Upper lobe of left lung (tissue), 6 donors: Measurements from ENCODE around the gene EYA4. TPM values are rescaled to one million over a fixed set of nuclear protein-coding genes. Genes with fewer than 3 reads are reported as not detected.

ENCODE experiments used
- ATAC-seq, 2 donors: fragments of 200-7000 bp; cut with Tn5 transposase; one replicate each; pipeline ENCODE4 v1.9.1; 2022; ENCODE audit warnings: mild to moderate bottlenecking in 2 of 2, moderate library complexity in 2 of 2; ENCODE audit not compliant: low FRiP score in 2 of 2
- DNase-seq, 2 donors: peaks; one replicate each; pipeline ENCODE4 v3.0.0-alpha.2; 2019 to 2020
- H3K27ac ChIP-seq, 4 donors: fragments of 200-600 bp; sonication (generic); one replicate each; pipeline ENCODE4 v1.5.1; 2016 to 2019
- H3K27me3 ChIP-seq, 4 donors: fragments of 200-600 bp; sonication (generic); one replicate each; pipeline ENCODE4 v1.5.1; 2017 to 2019
- H3K36me3 ChIP-seq, 4 donors: fragments of 200-600 bp; sonication (generic); one replicate each; pipeline ENCODE4 v1.5.1; 2016 to 2019
- H3K4me1 ChIP-seq, 4 donors: fragments of 200-600 bp; sonication (generic); one replicate each; pipeline ENCODE4 v1.5.1; 2018 to 2019
- H3K4me3 ChIP-seq, 4 donors: fragments of 200-600 bp; sonication (generic); one replicate each; pipeline ENCODE4 v1.5.1; 2017 to 2019; ENCODE audit warnings: mild to moderate bottlenecking in 2 of 4, moderate library complexity in 1 of 4
- H3K9me3 ChIP-seq, 4 donors: fragments of 200-600 bp; sonication (generic); one replicate each; pipeline ENCODE4 v1.5.1; 2018 to 2019
- EP300 ChIP-seq, 4 donors: sonication (generic); formaldehyde crosslinking; IDR thresholded peaks; one replicate each; pipeline ENCODE4 v1.5.1; 2017; ENCODE audit warnings: antibody characterized with exemption in 4 of 4, control low read depth in 2 of 4
- POLR2A ChIP-seq, 4 donors: fragments of 450-650 bp; IDR thresholded peaks; one replicate each; pipeline ENCODE4 v1.5.1; 2016 to 2017; ENCODE audit warnings: antibody characterized with exemption in 4 of 4, mild to moderate bottlenecking in 2 of 4
- POLR2AphosphoS5 ChIP-seq, 2 donors: sonication (generic); formaldehyde crosslinking; IDR thresholded peaks; one replicate each; pipeline ENCODE4 v1.5.1; 2017; ENCODE audit warnings: antibody characterized with exemption in 2 of 2
- WGBS, 2 donors: methylation state at CpG; one replicate each; pipeline ENCODE4 v1.1.5; 2017 to 2018; 5-methylcytosine and 5-hydroxymethylcytosine counted together
- total RNA-seq, 6 donors: library from RNA; depleted of rRNA in 4 of 6; stranded (reverse); fragments of >200 nt in 4 of 6; gene quantifications; one replicate each; pipeline versions ENCODE4 v1.1.0 to v1.2.1, GENCODE V29; 2016 to 2021
- TF ChIP-seq, protein P1 (sequence below), 6 experiments: fragments of 450-650 bp in 4 of 6; fragments of 200-600 bp in 2 of 6; sonication (generic) in 2 of 6; IDR thresholded peaks; one replicate each; pipeline ENCODE4 v1.5.1; 2016 to 2019; ENCODE audit warnings: antibody characterized with exemption in 6 of 6
- donor health status: DM: no; HTN: no; CAD: no; lungs with moderate emphysema.
- donor health status: DM: no; HTN: yes; CAD: no; lungs with severe emphysema.

EYA4 gene
- total RNA-seq, 6 donors from 2014 or later = 1.0 to 8.9 (median 4.2) TPM

DNA sequence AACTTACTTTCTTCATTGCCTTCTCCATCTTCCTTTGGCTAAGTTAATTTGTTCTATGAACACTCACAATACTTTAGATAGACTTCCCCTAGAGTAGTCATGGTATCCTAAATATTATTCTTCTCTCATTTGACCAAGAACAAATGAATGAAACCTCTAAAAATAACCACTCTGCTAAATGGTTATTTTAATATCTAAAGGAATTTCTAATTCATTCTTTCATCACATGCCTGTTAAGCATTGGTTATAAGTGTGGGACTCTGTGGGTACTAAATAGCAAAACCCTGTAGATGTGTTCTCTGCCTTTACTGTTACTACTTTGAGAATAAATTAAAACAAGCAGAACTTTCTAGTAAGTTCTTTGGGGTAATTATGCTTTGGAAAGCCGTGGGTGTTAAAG lies 138.9 kb downstream of the EYA4 start:
- H3K4me1 ChIP-seq = no peaks in the 10 kb centered on the region
- no peak for DNase-seq
- H3K4me3 ChIP-seq = no peak overlapping the region
- H3K9me3 ChIP-seq = no peaks in the 10 kb centered on the region
- TF ChIP-seq POLR2AphosphoS5 (IDR thresholded peaks at IDR 0.05) (no peak), POLR2A (IDR thresholded peaks at IDR 0.05) (no peak), EP300 (IDR thresholded peaks at IDR 0.05) (no peak)
- TF ChIP-seq, protein P1, sequence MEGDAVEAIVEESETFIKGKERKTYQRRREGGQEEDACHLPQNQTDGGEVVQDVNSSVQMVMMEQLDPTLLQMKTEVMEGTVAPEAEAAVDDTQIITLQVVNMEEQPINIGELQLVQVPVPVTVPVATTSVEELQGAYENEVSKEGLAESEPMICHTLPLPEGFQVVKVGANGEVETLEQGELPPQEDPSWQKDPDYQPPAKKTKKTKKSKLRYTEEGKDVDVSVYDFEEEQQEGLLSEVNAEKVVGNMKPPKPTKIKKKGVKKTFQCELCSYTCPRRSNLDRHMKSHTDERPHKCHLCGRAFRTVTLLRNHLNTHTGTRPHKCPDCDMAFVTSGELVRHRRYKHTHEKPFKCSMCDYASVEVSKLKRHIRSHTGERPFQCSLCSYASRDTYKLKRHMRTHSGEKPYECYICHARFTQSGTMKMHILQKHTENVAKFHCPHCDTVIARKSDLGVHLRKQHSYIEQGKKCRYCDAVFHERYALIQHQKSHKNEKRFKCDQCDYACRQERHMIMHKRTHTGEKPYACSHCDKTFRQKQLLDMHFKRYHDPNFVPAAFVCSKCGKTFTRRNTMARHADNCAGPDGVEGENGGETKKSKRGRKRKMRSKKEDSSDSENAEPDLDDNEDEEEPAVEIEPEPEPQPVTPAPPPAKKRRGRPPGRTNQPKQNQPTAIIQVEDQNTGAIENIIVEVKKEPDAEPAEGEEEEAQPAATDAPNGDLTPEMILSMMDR (IDR thresholded peaks at IDR 0.05) = no peak
- 83 to 93% methylated on average over 1 of the region's 1 CpG for WGBS, 2 donors
- no peak for ATAC-seq
- no peak overlapping the region for H3K27ac ChIP-seq
- H3K36me3 ChIP-seq = no peaks in the 10 kb centered on the region
- no peaks in the 10 kb centered on the region for H3K27me3 ChIP-seq

DNA sequence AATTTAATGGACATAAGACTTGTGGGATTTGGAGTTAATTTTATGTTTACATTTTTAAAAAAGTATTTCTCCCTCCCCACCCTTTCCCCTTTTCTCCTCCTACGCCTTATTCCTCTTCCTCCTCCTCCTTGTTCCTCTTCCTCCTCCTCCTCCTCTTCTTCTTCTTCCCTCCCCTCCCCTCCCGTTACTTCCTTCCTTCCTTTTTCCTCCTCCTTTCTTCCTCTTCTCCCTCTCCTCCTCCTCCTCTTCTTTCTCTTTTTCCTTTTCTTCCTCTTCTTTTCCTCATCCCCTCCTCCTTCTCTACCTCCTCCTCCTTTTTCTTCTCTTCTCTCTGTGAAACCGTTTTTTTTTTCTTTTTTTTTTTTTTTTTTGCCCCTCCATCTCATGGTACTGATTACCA lies 139.6 kb downstream of the EYA4 start:
- Histone ChIP-seq H3K9me3 (no peaks in the 10 kb centered on the region), H3K36me3 (no peaks in the 10 kb centered on the region), H3K4me1 (no peaks in the 10 kb centered on the region), H3K27me3 (no peaks in the 10 kb centered on the region), H3K27ac (no peak overlapping the region), H3K4me3 (no peak overlapping the region)
- ATAC-seq (no peak), DNase-seq (no peak)
- WGBS, 2 donors = 44 to 68% methylated on average over 3 of the region's 3 CpGs
- TF ChIP-seq POLR2A (IDR thresholded peaks at IDR 0.05) (no peak), EP300 (IDR thresholded peaks at IDR 0.05) (no peak)

GRCh38 chr6:133388731-133389130 lies 147.6 kb downstream of the EYA4 start:
- no peaks in the 10 kb centered on the region for H3K4me1 ChIP-seq
- no peaks in the 10 kb centered on the region for H3K9me3 ChIP-seq
- H3K4me3 ChIP-seq = no peak overlapping the region
- ATAC-seq (peak in 1 of 2 donors; percentile 17), DNase-seq (no peak)
- no peak overlapping the region for H3K27ac ChIP-seq
- WGBS, 2 donors = 87 to 90% methylated on average over 6 of the region's 6 CpGs
- no peaks in the 10 kb centered on the region for H3K27me3 ChIP-seq
- no peaks in the 10 kb centered on the region for H3K36me3 ChIP-seq
- TF ChIP-seq POLR2AphosphoS5 (IDR thresholded peaks at IDR 0.05) = no peak
- no peak for TF ChIP-seq POLR2A (IDR thresholded peaks at IDR 0.05)
- no peak for TF ChIP-seq EP300 (IDR thresholded peaks at IDR 0.05)
- TF ChIP-seq, protein P1 (IDR thresholded peaks at IDR 0.05) = no peak

DNA sequence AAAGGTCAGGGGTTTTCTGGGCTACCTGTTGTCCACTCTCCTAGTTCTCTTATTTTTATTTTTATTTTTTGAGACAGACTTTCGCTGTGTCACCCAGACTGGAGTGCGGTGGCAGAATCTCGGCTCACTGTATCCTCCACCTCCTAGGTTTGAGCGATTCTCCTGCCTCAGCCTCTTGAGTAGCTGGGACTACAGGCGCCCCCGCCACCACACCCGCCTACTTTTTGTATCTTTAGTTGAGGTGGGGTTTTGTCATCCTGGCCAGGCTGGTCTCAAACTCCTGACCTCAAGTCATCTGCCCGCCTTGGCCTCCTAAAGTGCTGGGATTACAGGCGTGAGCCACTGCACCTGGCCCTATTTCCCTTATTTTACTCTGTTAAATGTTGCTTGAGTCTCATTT lies 149.0 kb downstream of the EYA4 start:
- Histone ChIP-seq H3K27me3 (no peaks in the 10 kb centered on the region), H3K27ac (no peak overlapping the region), H3K4me1 (no peaks in the 10 kb centered on the region), H3K4me3 (no peak overlapping the region), H3K36me3 (no peaks in the 10 kb centered on the region), H3K9me3 (no peaks in the 10 kb centered on the region)
- WGBS, 2 donors = 95 to 96% methylated on average over 9 of the region's 9 CpGs
- ATAC-seq (no peak), DNase-seq (no peak)
- TF ChIP-seq, protein P1 (IDR thresholded peaks at IDR 0.05) = no peak
- TF ChIP-seq EP300 (IDR thresholded peaks at IDR 0.05) (no peak), POLR2AphosphoS5 (IDR thresholded peaks at IDR 0.05) (no peak), POLR2A (IDR thresholded peaks at IDR 0.05) (no peak)

DNA sequence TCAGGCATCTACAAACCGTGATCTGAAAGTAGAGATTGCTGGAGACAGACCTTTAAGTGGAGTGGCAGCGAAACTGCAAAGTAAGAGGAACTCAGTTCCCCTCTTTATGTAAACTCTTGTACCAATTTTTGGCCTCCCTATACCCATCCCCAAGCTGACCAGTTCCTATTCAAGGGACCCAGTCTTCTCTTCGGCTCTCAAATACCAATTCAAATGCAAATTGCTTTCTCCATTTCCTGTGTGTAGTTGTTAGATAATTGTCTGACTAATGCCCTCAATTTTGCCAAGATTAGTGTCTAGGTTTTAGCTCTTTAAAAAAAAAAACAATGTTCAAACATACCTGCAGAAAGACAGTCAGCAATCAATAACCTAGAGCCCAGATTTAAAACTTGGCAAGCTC lies 150.9 kb downstream of the EYA4 start:
- no peaks in the 10 kb centered on the region for H3K9me3 ChIP-seq
- H3K36me3 ChIP-seq = no peaks in the 10 kb centered on the region
- WGBS, 2 donors = 73 to 83% methylated on average over 3 of the region's 3 CpGs
- H3K27ac ChIP-seq = no peak overlapping the region
- H3K4me3 ChIP-seq = no peak overlapping the region
- ATAC-seq (no peak), DNase-seq (no peak)
- no peaks in the 10 kb centered on the region for H3K27me3 ChIP-seq
- no peaks in the 10 kb centered on the region for H3K4me1 ChIP-seq
- TF ChIP-seq, protein P1 (IDR thresholded peaks at IDR 0.05) = no peak
- TF ChIP-seq POLR2A (IDR thresholded peaks at IDR 0.05) = no peak
- TF ChIP-seq POLR2AphosphoS5 (IDR thresholded peaks at IDR 0.05) = no peak
- TF ChIP-seq EP300 (IDR thresholded peaks at IDR 0.05) = no peak
